SU-DHL-6 (cell line): ENCODE data around the gene NKTR.

Source experiments
- H2AFZ ChIP-seq: fragments of 200-600 bp; sonication (generic); 2 replicates; pipeline ENCODE4 v1.6.1; 2014; ENCODE audit warnings: low read depth, mild to moderate bottlenecking, moderate library complexity, mixed read lengths, antibody characterized with exemption, low read length; ENCODE audit not compliant: severe bottlenecking
- H3F3A ChIP-seq: fragments of 200-600 bp; shearing (Covaris generic); 2 replicates; pipeline ENCODE4 v1.6.0; 2016; ENCODE audit warnings: antibody characterized with exemption, mild to moderate bottlenecking; ENCODE audit not compliant: insufficient read depth
- H3K27ac ChIP-seq: fragments of 200-600 bp; sonication (generic); 2 replicates; pipeline ENCODE4 v1.5.1; 2016; ENCODE audit warnings: low read depth, mild to moderate bottlenecking, low read length, moderate library complexity, mixed read lengths
- H3K27me3 ChIP-seq: fragments of 200-600 bp; sonication (generic), shearing (Covaris generic); 2 replicates; pipeline ENCODE4 v1.6.0; 2014; ENCODE audit warnings: mild to moderate bottlenecking, low read length
- H3K36me3 ChIP-seq: fragments of 200-600 bp; sonication (generic); 2 replicates; pipeline ENCODE4 v1.6.1; 2014; ENCODE audit warnings: mild to moderate bottlenecking, low read length, mixed read lengths
- H3K4me2 ChIP-seq: fragments of 300-600, 200-600 bp; shearing (Covaris generic), sonication (generic); 2 replicates; pipeline ENCODE4 v1.6.0; 2014; ENCODE audit warnings: low read length, low read depth, mild to moderate bottlenecking; ENCODE audit not compliant: poor library complexity, severe bottlenecking
- H3K4me3 ChIP-seq: fragments of 200-600 bp; sonication (generic); 2 replicates; pipeline ENCODE4 v1.5.1; 2014; ENCODE audit warnings: antibody characterized with exemption, low read length, mild to moderate bottlenecking, mixed read lengths; ENCODE audit not compliant: insufficient read depth, poor library complexity, severe bottlenecking
- H3K79me2 ChIP-seq: fragments of 200-600 bp; sonication (generic); 2 replicates; pipeline ENCODE4 v1.6.1; 2014; ENCODE audit warnings: mild to moderate bottlenecking, low read length, moderate library complexity; ENCODE audit not compliant: insufficient read depth
- H3K9ac ChIP-seq: fragments of 200-600 bp; sonication (generic); 2 replicates; pipeline ENCODE4 v1.7.0; 2014; ENCODE audit warnings: mild to moderate bottlenecking, low read length
- H3K9me2 ChIP-seq: fragments of 200-600 bp; sonication (generic); replicated peaks from 2 replicates; pipeline ENCODE4 v1.6.1; 2014; ENCODE audit warnings: low read length; ENCODE audit not compliant: insufficient read depth
- H3K9me3 ChIP-seq: fragments of 200-600 bp; sonication (generic); 2 replicates; pipeline ENCODE4 v1.6.1; 2014; ENCODE audit warnings: low read length, mixed read lengths; ENCODE audit not compliant: insufficient read depth
- H4K20me1 ChIP-seq: fragments of 200-600 bp; sonication (generic); 2 replicates; pipeline ENCODE4 v1.6.1; 2014; ENCODE audit warnings: low read depth, mild to moderate bottlenecking, antibody characterized with exemption, low read length, moderate library complexity, mixed read lengths
- CTCF ChIP-seq: fragments of 200-600 bp; sonication (generic); IDR thresholded peaks from one replicate; pipeline ENCODE4 v1.5.1; 2017; ENCODE audit warnings: antibody characterized with exemption, mild to moderate bottlenecking, low read length, moderate library complexity; ENCODE audit not compliant: insufficient read depth, poor library complexity, severe bottlenecking
- EZH2phosphoT487 ChIP-seq: fragments of 200-600 bp; sonication (generic), shearing (Covaris generic); conservative IDR thresholded peaks from 2 replicates; pipeline ENCODE4 v1.6.1; 2018; ENCODE audit warnings: mild to moderate bottlenecking, antibody characterized with exemption, low read length, moderate library complexity, mixed read lengths

The NKTR gene

GRCh38 chr3:42557854-42558253 is 42.6 kb upstream of the NKTR start:
- no peak overlapping the region for H3K9ac ChIP-seq
- no peak overlapping the region for H3K27ac ChIP-seq
- no peaks in the 10 kb centered on the region for H3F3A ChIP-seq
- peaks cover 7% of the 10 kb centered on the region; the same call in 1 of the 2 replicates for H3K36me3 ChIP-seq
- H3K4me3 ChIP-seq: no peak overlapping the region
- H3K27me3 ChIP-seq: no peaks in the 10 kb centered on the region
- no peaks in the 10 kb centered on the region for H3K79me2 ChIP-seq
- TF ChIP-seq EZH2phosphoT487 (no peak), CTCF (no peak)
- no peaks in the 10 kb centered on the region for H4K20me1 ChIP-seq
- H3K9me2 ChIP-seq: no peaks in the 10 kb centered on the region
- H2AFZ ChIP-seq: no peak overlapping the region
- no peaks in the 10 kb centered on the region for H3K9me3 ChIP-seq
- H3K4me2 ChIP-seq: no peak overlapping the region

- H3K4me2 ChIP-seq: no peak overlapping the region
- H4K20me1 ChIP-seq: no peaks in the 10 kb centered on the region
- no peaks in the 10 kb centered on the region for H3F3A ChIP-seq
- TF ChIP-seq CTCF (no peak), EZH2phosphoT487 (no peak)
- H3K9me3 ChIP-seq: no peaks in the 10 kb centered on the region
- no peak overlapping the region for H3K27ac ChIP-seq
- H3K9me2 ChIP-seq: no peaks in the 10 kb centered on the region
- H3K36me3 ChIP-seq: no peaks in the 10 kb centered on the region; the same call in 1 of the 2 replicates
- no peaks in the 10 kb centered on the region for H3K79me2 ChIP-seq
- no peaks in the 10 kb centered on the region for H3K27me3 ChIP-seq
- H3K9ac ChIP-seq: no peak overlapping the region
- no peak overlapping the region for H2AFZ ChIP-seq
- H3K4me3 ChIP-seq: no peak overlapping the region
Observed at GRCh38 chr3:42562047-42562907, 38.2 kb upstream of the NKTR start.

- H3F3A ChIP-seq: no peaks in the 10 kb centered on the region
- TF ChIP-seq EZH2phosphoT487 (no peak), CTCF (no peak)
- peaks cover 6% of the 10 kb centered on the region; the same call in 1 of the 2 replicates for H3K36me3 ChIP-seq
- H2AFZ ChIP-seq: no peak overlapping the region
- no peak overlapping the region for H3K4me3 ChIP-seq
- H3K9me2 ChIP-seq: no peaks in the 10 kb centered on the region
- no peak overlapping the region for H3K9ac ChIP-seq
- no peaks in the 10 kb centered on the region for H3K9me3 ChIP-seq
- peaks cover 3% of the 10 kb centered on the region; the same call in 1 of the 2 replicates for H3K79me2 ChIP-seq
- no peak overlapping the region for H3K27ac ChIP-seq
- no peaks in the 10 kb centered on the region for H3K27me3 ChIP-seq
- no peak overlapping the region for H3K4me2 ChIP-seq
- H4K20me1 ChIP-seq: no peaks in the 10 kb centered on the region
Observed at GRCh38 chr3:42569593-42570142, 30.8 kb upstream of the NKTR start.
